ENCODE results near the gene ASCL5.

The ASCL5 gene

GRCh38 chr1:201111156-201111555, 15.8 kb downstream of the ASCL5 start:
- no peak for DNase-seq (ENCODE audit: low read depth in 2 of 2)

- no peak for DNase-seq (ENCODE audit: low read depth in 2 of 2)
Measured at GRCh38 chr1:201110616-201111015, 16.4 kb downstream of the ASCL5 start.

GRCh38 chr1:201110138-201110537, 16.8 kb downstream of the ASCL5 start:
- no peak for DNase-seq (ENCODE audit: low read depth in 2 of 2)

GRCh38 chr1:201109651-201110050, 17.3 kb downstream of the ASCL5 start:
- no peak for DNase-seq (ENCODE audit: low read depth in 2 of 2)

GRCh38 chr1:201108614-201109013, 18.4 kb downstream of the ASCL5 start:
- no peak for DNase-seq (ENCODE audit: low read depth in 2 of 2)

- DNase-seq (ENCODE audit: low read depth in 2 of 2), result no peak
Measured at GRCh38 chr1:201105688-201106087, 21.3 kb downstream of the ASCL5 start.

GRCh38 chr1:201104141-201104540, 22.8 kb downstream of the ASCL5 start:
- no peak for DNase-seq (ENCODE audit: low read depth in 2 of 2)

GRCh38 chr1:201103666-201104065, 23.3 kb downstream of the ASCL5 start:
- DNase-seq (ENCODE audit: low read depth in 2 of 2), result no peak

- no peak for DNase-seq (ENCODE audit: low read depth in 2 of 2)
Measured at GRCh38 chr1:201100169-201100930, 26.6 kb downstream of the ASCL5 start.

GRCh38 chr1:201098992-201099677, 27.8 kb downstream of the ASCL5 start:
- no peak for DNase-seq (ENCODE audit: low read depth in 2 of 2)

- no peak for DNase-seq (ENCODE audit: low read depth in 2 of 2)
Measured at GRCh38 chr1:201096977-201097856, 29.8 kb downstream of the ASCL5 start.

GRCh38 chr1:201096041-201096461, 30.9 kb downstream of the ASCL5 start:
- DNase-seq (ENCODE audit: low read depth in 2 of 2), result no peak

- DNase-seq (ENCODE audit: low read depth in 2 of 2), result no peak
Measured at GRCh38 chr1:201095581-201095980, 31.4 kb downstream of the ASCL5 start.

- no peak for DNase-seq (ENCODE audit: low read depth in 2 of 2)
Measured at GRCh38 chr1:201094832-201095231, 32.2 kb downstream of the ASCL5 start.

- no peak for DNase-seq (ENCODE audit: low read depth in 2 of 2)
Measured at GRCh38 chr1:201093962-201094361, 33.0 kb downstream of the ASCL5 start.

GRCh38 chr1:201093561-201093960, 33.4 kb downstream of the ASCL5 start:
- no peak for DNase-seq (ENCODE audit: low read depth in 2 of 2)

GRCh38 chr1:201092738-201093137, 34.2 kb downstream of the ASCL5 start:
- DNase-seq (ENCODE audit: low read depth in 2 of 2), result no peak

- no peak for DNase-seq (ENCODE audit: low read depth in 2 of 2)
Measured at GRCh38 chr1:201091256-201091655, 35.7 kb downstream of the ASCL5 start.

GRCh38 chr1:201090541-201090940, 36.4 kb downstream of the ASCL5 start:
- DNase-seq (ENCODE audit: low read depth in 2 of 2), result no peak

- no peak for DNase-seq (ENCODE audit: low read depth in 2 of 2)
Measured at GRCh38 chr1:201089596-201089995, 37.4 kb downstream of the ASCL5 start.

- no peak for DNase-seq (ENCODE audit: low read depth in 2 of 2)
Measured at GRCh38 chr1:201088901-201089525, 38.0 kb downstream of the ASCL5 start.

- DNase-seq (ENCODE audit: low read depth in 2 of 2), result no peak
Measured at GRCh38 chr1:201088395-201088794, 38.6 kb downstream of the ASCL5 start.
